ENCODE measurements around the gene ASB11. TPM values are rescaled to one million over a fixed set of nuclear protein-coding genes. Genes with fewer than 3 reads are reported as not detected.
"Not testable (repeated sequence)": the region's sequence is repeated elsewhere in the genome, so short reads cannot be mapped to it uniquely, and the experiment has no call there.

Gene ASB11
- total RNA-seq, 1 experiment from 2014 or later, result not detected

DNA sequence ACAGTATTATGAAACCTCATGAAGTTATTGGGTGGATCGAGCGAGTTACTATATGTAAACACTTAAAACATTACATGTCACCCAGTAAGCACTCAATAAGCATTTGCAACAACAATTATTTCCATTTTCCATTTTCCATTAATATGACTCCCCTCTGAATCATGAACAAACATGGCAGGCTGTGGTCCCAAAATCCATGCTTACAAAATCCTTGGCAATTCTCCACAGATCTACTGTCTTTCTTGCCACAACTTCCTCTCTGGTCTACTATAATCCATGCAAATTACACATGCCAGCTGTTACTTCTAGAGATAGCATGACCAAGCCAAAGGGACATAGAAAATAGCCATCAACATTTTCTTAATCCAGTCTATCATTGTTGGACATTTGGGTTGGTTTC, 22.0 kb downstream of the ASB11 start:
- H3K27me3 ChIP-seq (replicated peaks), result no peaks in the 10 kb centered on the region
- no peaks in the 10 kb centered on the region for H3K36me3 ChIP-seq
- no peaks in the 10 kb centered on the region for H3K9me3 ChIP-seq (replicated peaks)
- H3K4me3 ChIP-seq, result no peak overlapping the region
- no peak for DNase-seq (ENCODE audit: low read depth in 1 of 2, low spot score in 2 of 2)
- no peaks in the 10 kb centered on the region for H3K4me1 ChIP-seq (replicated peaks)
- no peak overlapping the region for H3K27ac ChIP-seq

DNA sequence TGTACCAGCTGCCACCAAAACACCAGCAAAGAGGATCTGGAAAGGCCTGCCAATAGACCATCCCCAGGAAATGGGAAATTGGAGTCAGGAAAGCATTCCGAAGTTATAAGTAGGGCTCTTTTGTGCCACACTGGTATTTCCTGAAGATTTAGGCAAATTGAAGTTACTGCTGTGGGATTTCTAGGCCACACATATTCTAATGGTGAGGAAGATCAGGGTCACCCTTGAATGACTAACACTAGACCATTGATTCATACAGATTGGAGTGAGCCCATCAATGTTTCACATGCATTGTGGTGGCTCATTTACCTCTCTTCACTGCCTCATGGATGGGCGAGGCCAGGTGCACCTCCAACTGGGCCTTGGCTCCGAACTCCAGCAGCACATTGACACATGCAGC, 22.6 kb downstream of the ASB11 start:
- no peaks in the 10 kb centered on the region for H3K4me1 ChIP-seq (replicated peaks)
- H3K9me3 ChIP-seq (replicated peaks), result no peaks in the 10 kb centered on the region
- no peaks in the 10 kb centered on the region for H3K36me3 ChIP-seq
- no peak for DNase-seq (ENCODE audit: low read depth in 1 of 2, low spot score in 2 of 2)
- H3K4me3 ChIP-seq, result no peak overlapping the region
- no peak overlapping the region for H3K27ac ChIP-seq
- H3K27me3 ChIP-seq (replicated peaks), result no peaks in the 10 kb centered on the region

- Histone ChIP-seq H3K36me3 (no peaks in the 10 kb centered on the region), H3K4me3 (no peak overlapping the region), H3K27ac (no peak overlapping the region), H3K4me1 (replicated peaks) (no peaks in the 10 kb centered on the region), H3K27me3 (replicated peaks) (no peaks in the 10 kb centered on the region), H3K9me3 (replicated peaks) (no peaks in the 10 kb centered on the region)
- no peak for DNase-seq (ENCODE audit: low read depth in 1 of 2, low spot score in 2 of 2)
These were observed 37.8 kb downstream of the ASB11 start for GRCh38 chrX:15277604-15278003.

DNA sequence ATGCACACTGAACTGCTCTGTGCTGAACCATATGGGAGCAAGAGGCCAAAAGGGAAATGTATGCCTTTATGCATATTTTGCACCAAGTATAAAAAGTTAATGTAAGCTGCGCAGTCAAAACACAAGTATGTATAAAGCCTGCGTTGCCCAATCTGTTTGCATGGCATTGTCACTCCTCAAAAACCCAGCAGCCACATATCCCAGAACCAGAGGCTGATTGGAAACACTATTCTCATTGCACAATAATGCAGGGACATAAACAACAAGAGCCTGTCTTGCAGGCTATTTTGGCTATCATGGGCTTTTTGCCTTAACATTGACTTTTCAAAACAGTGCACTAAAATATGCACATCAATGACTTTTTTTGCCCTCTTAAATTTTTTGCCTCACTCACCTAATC, 40.5 kb downstream of the ASB11 start:
- Histone ChIP-seq H3K36me3 (no peaks in the 10 kb centered on the region), H3K27ac (no peak overlapping the region), H3K27me3 (replicated peaks) (no peaks in the 10 kb centered on the region), H3K4me1 (replicated peaks) (peaks cover under 1% of the 10 kb centered on the region), H3K4me3 (no peak overlapping the region), H3K9me3 (replicated peaks) (no peaks in the 10 kb centered on the region)
- no peak for DNase-seq (ENCODE audit: low read depth in 1 of 2, low spot score in 2 of 2)

DNA sequence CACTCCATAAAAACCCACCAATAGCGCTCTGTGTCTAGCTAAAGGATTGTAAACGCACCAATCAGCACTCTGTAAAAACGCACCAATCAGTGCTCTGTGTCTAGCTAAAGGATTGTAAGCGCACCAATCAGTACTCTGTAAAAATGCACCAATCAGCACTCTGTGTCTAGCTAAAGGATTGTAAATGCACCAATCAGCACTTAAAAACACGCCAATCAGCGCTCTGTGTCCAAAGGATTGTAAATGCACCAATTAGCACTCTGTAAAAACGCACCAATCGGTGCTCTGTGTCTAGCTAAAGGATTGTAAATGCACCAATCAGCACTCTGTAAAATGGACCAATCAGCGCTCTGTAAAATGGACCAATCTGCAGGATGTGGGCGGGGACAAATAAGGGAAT, 42.2 kb downstream of the ASB11 start:
- H3K36me3 ChIP-seq; H3K27me3 ChIP-seq (replicated peaks); H3K4me1 ChIP-seq (replicated peaks); H3K9me3 ChIP-seq (replicated peaks); H3K4me3 ChIP-seq; H3K27ac ChIP-seq; DNase-seq (ENCODE audit: low read depth in 1 of 2, low spot score in 2 of 2): not testable (repeated sequence)

- no peak overlapping the region for H3K27ac ChIP-seq
- DNase-seq (ENCODE audit: low read depth in 1 of 2, low spot score in 2 of 2), result no peak
- H3K4me3 ChIP-seq, result no peak overlapping the region
- H3K4me1 ChIP-seq (replicated peaks), result peaks cover 5% of the 10 kb centered on the region
- H3K9me3 ChIP-seq (replicated peaks), result no peaks in the 10 kb centered on the region
- no peaks in the 10 kb centered on the region for H3K36me3 ChIP-seq
- H3K27me3 ChIP-seq (replicated peaks), result no peaks in the 10 kb centered on the region
These were observed 43.7 kb downstream of the ASB11 start for GRCh38 chrX:15271757-15272156.

GRCh38 chrX:15269618-15270521, 45.6 kb downstream of the ASB11 start, which contains the start of gene ASB9:
Gene ASB9, minus strand, starts transcription at chrX:15270083. Its CDS starts 209 bp downstream, at chrX:15269874.
- peak; percentile 36 to 57 for DNase-seq (ENCODE audit: low read depth in 1 of 2, low spot score in 2 of 2)
- Histone ChIP-seq H3K4me3 (no peak within 1 kb of the TSS), H3K4me1 (replicated peaks) (peaks cover 5% of the 10 kb centered on the region)

DNA sequence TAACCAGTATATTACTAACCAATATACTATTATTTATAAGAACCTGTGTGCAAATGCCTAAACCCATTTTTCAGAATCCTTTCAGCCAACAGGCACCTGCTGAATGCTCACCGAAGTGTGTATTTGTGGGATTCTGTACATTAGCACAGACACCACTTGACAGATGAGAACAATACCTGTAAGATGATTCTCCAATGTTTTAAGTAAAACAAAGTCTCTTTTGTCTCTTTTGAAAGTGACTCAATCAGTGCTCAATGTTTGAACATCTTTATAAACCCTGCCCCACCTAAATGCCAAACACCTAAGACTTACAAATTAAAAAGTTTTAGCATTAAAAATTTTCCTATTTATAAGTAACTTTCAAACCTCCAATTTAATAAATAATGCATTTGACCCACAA, 46.3 kb downstream of the ASB11 start:
- no peak overlapping the region for H3K27ac ChIP-seq
- no peaks in the 10 kb centered on the region for H3K27me3 ChIP-seq (replicated peaks)
- H3K9me3 ChIP-seq (replicated peaks), result no peaks in the 10 kb centered on the region
- DNase-seq (ENCODE audit: low read depth in 1 of 2, low spot score in 2 of 2), result no peak
- no peak overlapping the region for H3K4me3 ChIP-seq
- H3K36me3 ChIP-seq, result no peaks in the 10 kb centered on the region
- peaks cover 5% of the 10 kb centered on the region for H3K4me1 ChIP-seq (replicated peaks)

More at GRCh38 chrX:15269618-15270521, 45.6 kb downstream of the ASB11 start, which contains the start of gene ASB9:
- Histone ChIP-seq H3K9me3 (replicated peaks) (no peaks in the 10 kb centered on the region), H3K27ac (no peak within 1 kb of the TSS), H3K27me3 (replicated peaks) (no peaks in the 10 kb centered on the region), H3K36me3 (no peaks in the 10 kb centered on the region)

GRCh38 chrX:15254852-15255251, 60.6 kb downstream of the ASB11 start:
- DNase-seq (ENCODE audit: low read depth in 1 of 2, low spot score in 2 of 2), result no peak
- Histone ChIP-seq H3K9me3 (replicated peaks) (no peaks in the 10 kb centered on the region), H3K36me3 (no peaks in the 10 kb centered on the region), H3K27ac (no peak overlapping the region), H3K4me3 (no peak overlapping the region), H3K27me3 (replicated peaks) (no peaks in the 10 kb centered on the region), H3K4me1 (replicated peaks) (no peaks in the 10 kb centered on the region)

GRCh38 chrX:15245896-15246295, 69.5 kb downstream of the ASB11 start:
- H3K4me1 ChIP-seq (replicated peaks), result no peaks in the 10 kb centered on the region
- no peak for DNase-seq (ENCODE audit: low read depth in 1 of 2, low spot score in 2 of 2)

GRCh38 chrX:15244421-15244820, 71.0 kb downstream of the ASB11 start:
- DNase-seq (ENCODE audit: low read depth in 1 of 2, low spot score in 2 of 2), result no peak
- Histone ChIP-seq H3K9me3 (replicated peaks) (no peaks in the 10 kb centered on the region), H3K27me3 (replicated peaks) (no peaks in the 10 kb centered on the region), H3K4me1 (replicated peaks) (no peaks in the 10 kb centered on the region), H3K36me3 (no peaks in the 10 kb centered on the region), H3K27ac (no peak overlapping the region), H3K4me3 (no peak overlapping the region)

More at GRCh38 chrX:15245896-15246295, 69.5 kb downstream of the ASB11 start:
- Histone ChIP-seq H3K27ac (no peak overlapping the region), H3K36me3 (no peaks in the 10 kb centered on the region), H3K9me3 (replicated peaks) (no peaks in the 10 kb centered on the region), H3K27me3 (replicated peaks) (no peaks in the 10 kb centered on the region), H3K4me3 (no peak overlapping the region)

DNA sequence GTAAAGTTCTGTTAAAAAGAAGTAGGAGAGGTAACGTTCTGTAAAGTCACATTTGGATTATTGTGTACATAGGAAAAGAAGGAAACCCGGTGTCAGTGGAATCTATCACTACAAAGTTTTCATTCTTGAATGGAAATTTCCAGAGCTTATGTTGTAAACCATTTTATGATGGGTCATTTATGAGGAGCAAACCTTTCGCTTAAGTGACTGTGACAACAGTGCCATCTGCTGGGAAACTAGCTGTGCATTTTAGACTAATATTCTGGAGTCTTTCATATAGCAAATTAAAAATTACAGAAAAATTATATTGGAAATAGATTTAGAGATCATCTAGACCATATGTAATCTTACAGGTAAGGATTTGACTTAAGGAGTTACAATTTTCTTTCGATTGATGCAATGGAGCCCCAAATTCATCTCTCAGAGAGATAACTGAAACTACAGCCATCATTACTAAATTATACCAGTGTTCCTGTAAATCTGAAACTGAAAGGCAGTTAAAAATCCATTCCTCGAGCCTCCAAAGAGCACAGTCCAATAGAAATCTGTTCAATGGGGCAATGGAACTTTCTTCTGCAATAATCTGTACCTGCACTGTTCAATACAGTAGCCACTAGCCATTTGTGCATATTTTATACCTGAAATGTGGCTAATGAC, 72.4 kb downstream of the ASB11 start:
- H3K27me3 ChIP-seq (replicated peaks), result no peaks in the 10 kb centered on the region
- DNase-seq (ENCODE audit: low read depth in 1 of 2, low spot score in 2 of 2), result peak in 1 of 2 experiments; percentile 14
- H3K9me3 ChIP-seq (replicated peaks), result no peaks in the 10 kb centered on the region
- no peaks in the 10 kb centered on the region for H3K4me1 ChIP-seq (replicated peaks)
- no peak overlapping the region for H3K4me3 ChIP-seq
- H3K27ac ChIP-seq, result no peak overlapping the region
- no peaks in the 10 kb centered on the region for H3K36me3 ChIP-seq

- DNase-seq (ENCODE audit: low read depth in 1 of 2, low spot score in 2 of 2), result no peak
- no peaks in the 10 kb centered on the region for H3K4me1 ChIP-seq (replicated peaks)
- H3K9me3 ChIP-seq (replicated peaks), result no peaks in the 10 kb centered on the region
- no peaks in the 10 kb centered on the region for H3K36me3 ChIP-seq
- no peak overlapping the region for H3K4me3 ChIP-seq
- H3K27me3 ChIP-seq (replicated peaks), result no peaks in the 10 kb centered on the region
- no peak overlapping the region for H3K27ac ChIP-seq
These were observed 74.1 kb downstream of the ASB11 start for GRCh38 chrX:15241301-15241700.

DNA sequence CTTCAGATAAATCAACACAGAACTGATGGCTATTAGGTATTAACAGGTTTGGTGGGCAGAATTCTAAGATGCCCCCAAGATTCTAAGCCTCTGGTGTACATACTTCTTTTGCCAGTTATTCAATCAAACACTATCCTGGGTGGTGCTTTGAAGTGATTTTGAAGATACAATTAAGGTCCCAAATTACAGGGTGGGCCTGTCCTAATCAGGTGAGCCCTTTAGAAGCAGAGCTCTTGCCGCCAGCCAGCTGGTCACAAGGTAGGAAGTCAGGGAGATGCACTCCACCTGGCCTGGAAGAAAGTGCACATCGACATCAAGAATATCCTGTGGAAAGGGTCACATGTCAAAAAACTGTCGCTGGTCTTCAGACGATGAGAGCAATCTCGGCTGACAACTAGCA, 75.0 kb downstream of the ASB11 start:
- Histone ChIP-seq H3K4me1 (replicated peaks) (no peaks in the 10 kb centered on the region), H3K27me3 (replicated peaks) (no peaks in the 10 kb centered on the region), H3K9me3 (replicated peaks) (no peaks in the 10 kb centered on the region), H3K4me3 (no peak overlapping the region), H3K27ac (no peak overlapping the region), H3K36me3 (no peaks in the 10 kb centered on the region)
- no peak for DNase-seq (ENCODE audit: low read depth in 1 of 2, low spot score in 2 of 2)

All from SJSA1 (cell line).